ENCODE data around the gene HAPSTR1. TPM values are rescaled to one million over a fixed set of nuclear protein-coding genes. Genes with fewer than 3 reads are reported as not detected.

HAPSTR1 gene
- total and polyA plus RNA-seq, 2 of the 13 experiments (the other 11 are each of a cell fraction or from before 2014, with no cell fraction given), result 25.2 to 83.2 TPM

- TF ChIP-seq REST (IDR thresholded peaks at IDR 0.05; ENCODE audit: borderline replicate concordance in 1 of 2, low read depth in 1 of 2, low read length in 2 of 2) (peak in 1 of 2 experiments; percentile 83; a peak in 2 of 4 replicates), SALL2 (CRISPR knock-in tag; IDR thresholded peaks at IDR 0.05) (peak; percentile 99), TBX2 (CRISPR knock-in tag; IDR thresholded peaks at IDR 0.05; ENCODE audit: borderline replicate concordance) (peak; percentile 73), KDM6A (CRISPR knock-in tag; IDR thresholded peaks at IDR 0.05; ENCODE audit: low read depth) (no peak), RXRB (CRISPR knock-in tag; IDR thresholded peaks at IDR 0.05; ENCODE audit: borderline replicate concordance) (no peak; the same call in none of the 2 replicates), NR0B2 (CRISPR knock-in tag; IDR thresholded peaks at IDR 0.05) (peak; percentile 62; the same call in 1 of the 2 replicates), ZNF678 (CRISPR knock-in tag; IDR thresholded peaks at IDR 0.05) (peak; percentile 84; the same call in 1 of the 2 replicates), ARNT2 (CRISPR knock-in tag; IDR thresholded peaks at IDR 0.05; ENCODE audit: low read depth) (peak; percentile 97), ZSCAN25 (CRISPR knock-in tag; IDR thresholded peaks at IDR 0.05) (peak; percentile 60; the same call in 1 of the 2 replicates), NRL (CRISPR knock-in tag; IDR thresholded peaks at IDR 0.05; ENCODE audit: borderline replicate concordance) (peak; percentile 72), ZSCAN9 (CRISPR knock-in tag; IDR thresholded peaks at IDR 0.05; ENCODE audit: borderline replicate concordance) (peak; percentile 73), ZNF777 (CRISPR knock-in tag; IDR thresholded peaks at IDR 0.05) (no peak; the same call in 1 of the 2 replicates), FOXK1 (CRISPR knock-in tag; IDR thresholded peaks at IDR 0.05; ENCODE audit: borderline replicate concordance, low read depth) (peak; percentile 80; the same call in 1 of the 2 replicates), U2AF2 (IDR thresholded peaks at IDR 0.05; ENCODE audit: low read depth, low read length) (peak; percentile 21; the same call in 1 of the 2 replicates), REXO4 (CRISPR knock-in tag; IDR thresholded peaks at IDR 0.05; ENCODE audit: borderline replicate concordance) (no peak), ZFP37 (CRISPR knock-in tag; IDR thresholded peaks at IDR 0.05; ENCODE audit: borderline replicate concordance) (peak; percentile 96)
- TF ChIP-seq, protein P1, sequence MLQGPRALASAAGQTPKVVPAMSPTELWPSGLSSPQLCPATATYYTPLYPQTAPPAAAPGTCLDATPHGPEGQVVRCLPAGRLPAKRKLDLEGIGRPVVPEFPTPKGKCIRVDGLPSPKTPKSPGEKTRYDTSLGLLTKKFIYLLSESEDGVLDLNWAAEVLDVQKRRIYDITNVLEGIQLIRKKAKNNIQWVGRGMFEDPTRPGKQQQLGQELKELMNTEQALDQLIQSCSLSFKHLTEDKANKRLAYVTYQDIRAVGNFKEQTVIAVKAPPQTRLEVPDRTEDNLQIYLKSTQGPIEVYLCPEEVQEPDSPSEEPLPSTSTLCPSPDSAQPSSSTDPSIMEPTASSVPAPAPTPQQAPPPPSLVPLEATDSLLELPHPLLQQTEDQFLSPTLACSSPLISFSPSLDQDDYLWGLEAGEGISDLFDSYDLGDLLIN (CRISPR knock-in tag; IDR thresholded peaks at IDR 0.05; ENCODE audit: borderline replicate concordance), result peak; percentile 92; the same call in 1 of the 2 replicates
- TF ChIP-seq, protein P2, sequence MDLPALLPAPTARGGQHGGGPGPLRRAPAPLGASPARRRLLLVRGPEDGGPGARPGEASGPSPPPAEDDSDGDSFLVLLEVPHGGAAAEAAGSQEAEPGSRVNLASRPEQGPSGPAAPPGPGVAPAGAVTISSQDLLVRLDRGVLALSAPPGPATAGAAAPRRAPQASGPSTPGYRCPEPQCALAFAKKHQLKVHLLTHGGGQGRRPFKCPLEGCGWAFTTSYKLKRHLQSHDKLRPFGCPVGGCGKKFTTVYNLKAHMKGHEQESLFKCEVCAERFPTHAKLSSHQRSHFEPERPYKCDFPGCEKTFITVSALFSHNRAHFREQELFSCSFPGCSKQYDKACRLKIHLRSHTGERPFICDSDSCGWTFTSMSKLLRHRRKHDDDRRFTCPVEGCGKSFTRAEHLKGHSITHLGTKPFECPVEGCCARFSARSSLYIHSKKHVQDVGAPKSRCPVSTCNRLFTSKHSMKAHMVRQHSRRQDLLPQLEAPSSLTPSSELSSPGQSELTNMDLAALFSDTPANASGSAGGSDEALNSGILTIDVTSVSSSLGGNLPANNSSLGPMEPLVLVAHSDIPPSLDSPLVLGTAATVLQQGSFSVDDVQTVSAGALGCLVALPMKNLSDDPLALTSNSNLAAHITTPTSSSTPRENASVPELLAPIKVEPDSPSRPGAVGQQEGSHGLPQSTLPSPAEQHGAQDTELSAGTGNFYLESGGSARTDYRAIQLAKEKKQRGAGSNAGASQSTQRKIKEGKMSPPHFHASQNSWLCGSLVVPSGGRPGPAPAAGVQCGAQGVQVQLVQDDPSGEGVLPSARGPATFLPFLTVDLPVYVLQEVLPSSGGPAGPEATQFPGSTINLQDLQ (CRISPR knock-in tag; IDR thresholded peaks at IDR 0.05), result peak; percentile 90
These were observed at the start of gene HAPSTR1 (continued) for GRCh38 chr16:9090960-9091866.
